H9 (cell line): ENCODE results near the gene MGLL. TPM values are rescaled to one million over a fixed set of nuclear protein-coding genes. Genes with fewer than 3 reads are reported as not detected.

Source experiments
- DNase-seq: peaks from one replicate; pipeline ENCODE4 v3.0.0-alpha.2; 2017
- H2AFZ ChIP-seq: one replicate; pipeline ENCODE4 v1.6.1; 2013; ENCODE audit warnings: mild to moderate bottlenecking, low read length, control low read depth, moderate library complexity
- H2AK5ac ChIP-seq: 2 replicates; pipeline ENCODE4 v1.6.1; 2013; ENCODE audit warnings: low read length, control low read depth, mixed read lengths; ENCODE audit not compliant: insufficient read length
- H2BK120ac ChIP-seq: one replicate; pipeline ENCODE4 v1.6.1; 2013; ENCODE audit warnings: low read depth, mild to moderate bottlenecking, low read length, control low read depth, inconsistent platforms; ENCODE audit not compliant: poor library complexity, severe bottlenecking
- H2BK12ac ChIP-seq: 2 replicates; pipeline ENCODE4 v1.6.1; 2013; ENCODE audit warnings: low read length, control low read depth, mixed read lengths, low read depth; ENCODE audit not compliant: insufficient read length
- H2BK15ac ChIP-seq: 2 replicates; pipeline ENCODE4 v1.6.1; 2013; ENCODE audit warnings: low read depth, low read length, control low read depth
- H2BK20ac ChIP-seq: one replicate; pipeline ENCODE4 v1.6.1; 2013; ENCODE audit warnings: low read depth, mild to moderate bottlenecking, low read length, control low read depth, inconsistent platforms; ENCODE audit not compliant: poor library complexity, severe bottlenecking
- H2BK5ac ChIP-seq: 2 replicates; pipeline ENCODE4 v1.6.1; 2013; ENCODE audit warnings: low read length, control low read depth, mixed read lengths; ENCODE audit not compliant: insufficient read length
- H3K14ac ChIP-seq: 2 replicates; pipeline ENCODE4 v1.6.1; 2013; ENCODE audit warnings: low read length, control low read depth; ENCODE audit not compliant: insufficient read depth
- H3K18ac ChIP-seq: 2 replicates; pipeline ENCODE4 v1.6.1; 2013; ENCODE audit warnings: low read depth, mild to moderate bottlenecking, mixed read lengths, low read length, control low read depth; ENCODE audit not compliant: insufficient read length
- H3K23ac ChIP-seq: 2 replicates; pipeline ENCODE4 v1.6.1; 2013; ENCODE audit warnings: low read length, control low read depth, mixed read lengths, low read depth; ENCODE audit not compliant: insufficient read length
- H3K23me2 ChIP-seq: 2 replicates; pipeline ENCODE4 v1.6.1; 2013; ENCODE audit warnings: low read depth, mild to moderate bottlenecking, mixed read lengths, low read length, control low read depth; ENCODE audit not compliant: insufficient read length, poor library complexity, severe bottlenecking
- H3K27ac ChIP-seq: 2 replicates; pipeline ENCODE4 v1.5.1; 2013; ENCODE audit warnings: low read length, control low read depth, mixed read lengths, low read depth; ENCODE audit not compliant: insufficient read length
- H3K27me3 ChIP-seq: 2 replicates; pipeline ENCODE4 v1.6.1; 2013; ENCODE audit warnings: low read length, control low read depth, inconsistent platforms; ENCODE audit not compliant: insufficient read depth
- H3K4ac ChIP-seq: 2 replicates; pipeline ENCODE4 v1.6.1; 2013; ENCODE audit warnings: low read depth, mild to moderate bottlenecking, control low read depth, inconsistent platforms, low read length, moderate library complexity
- H3K4me1 ChIP-seq: 2 replicates; pipeline ENCODE4 v1.6.1; 2013; ENCODE audit warnings: low read length, control low read depth, inconsistent platforms; ENCODE audit not compliant: insufficient read depth
- H3K4me2 ChIP-seq: 2 replicates; pipeline ENCODE4 v1.6.1; 2013; ENCODE audit warnings: low read length, control low read depth, mixed read lengths; ENCODE audit not compliant: insufficient read length, insufficient read depth
- H3K56ac ChIP-seq: 2 replicates; pipeline ENCODE4 v1.6.1; 2013; ENCODE audit warnings: low read depth, mild to moderate bottlenecking, mixed read lengths, low read length, control low read depth; ENCODE audit not compliant: insufficient read length
- H3K79me1 ChIP-seq: 2 replicates; pipeline ENCODE4 v1.6.1; 2013; ENCODE audit warnings: low read depth, mild to moderate bottlenecking, moderate library complexity, low read length, control low read depth, inconsistent platforms; ENCODE audit not compliant: insufficient read depth, poor library complexity, severe bottlenecking
- H3K79me2 ChIP-seq: 2 replicates; pipeline ENCODE4 v1.6.1; 2013; ENCODE audit warnings: low read length, control low read depth, inconsistent platforms; ENCODE audit not compliant: insufficient read depth
- H3K9ac ChIP-seq: 2 replicates; pipeline ENCODE4 v1.6.1; 2013; ENCODE audit warnings: low read length, control low read depth, mixed read lengths; ENCODE audit not compliant: insufficient read length; ENCODE audit errors: extremely low read depth
- H3K9me3 ChIP-seq: one replicate; pipeline ENCODE4 v1.6.1; 2013; ENCODE audit warnings: low read depth, low read length, inconsistent platforms; ENCODE audit not compliant: control insufficient read depth
- H3T11ph ChIP-seq: one replicate; pipeline ENCODE4 v1.6.1; 2013; ENCODE audit warnings: mild to moderate bottlenecking, low read length, control low read depth, inconsistent platforms
- H4K20me1 ChIP-seq: one replicate; pipeline ENCODE4 v1.6.1; 2013; ENCODE audit not compliant: control insufficient read depth, insufficient read length, insufficient read depth
- H4K5ac ChIP-seq: 2 replicates; pipeline ENCODE4 v1.6.1; 2013; ENCODE audit warnings: low read depth, mild to moderate bottlenecking, mixed read lengths, low read length, control low read depth; ENCODE audit not compliant: insufficient read length
- H4K8ac ChIP-seq: replicated peaks from 2 replicates; pipeline ENCODE4 v1.6.1; 2013; ENCODE audit warnings: low read length, control low read depth, mixed read lengths, low read depth; ENCODE audit not compliant: insufficient read length
- H4K91ac ChIP-seq: 2 replicates; pipeline ENCODE4 v1.6.1; 2013; ENCODE audit warnings: low read depth, mild to moderate bottlenecking, moderate library complexity, mixed read lengths, low read length, control low read depth; ENCODE audit not compliant: insufficient read length
- H3K27ac Mint-ChIP-seq, 3 experiments: 2 replicates in 2 of 3; 3 replicates in 1 of 3; pipeline ENCODE4 v1.8.0; 2020 to 2021; ENCODE audit warnings: mixed read lengths in 3 of 3, mild to moderate bottlenecking in 1 of 3, moderate library complexity in 1 of 3
- H3K27me3 Mint-ChIP-seq: 2 replicates; pipeline ENCODE4 v1.8.0; 2021; ENCODE audit warnings: low read depth, mild to moderate bottlenecking, moderate library complexity, mixed read lengths
- H3K36me3 Mint-ChIP-seq, 3 experiments: 2 replicates in 2 of 3; 3 replicates in 1 of 3; pipeline ENCODE4 v1.8.0; 2020 to 2021; ENCODE audit warnings: low read depth in 3 of 3, mixed read lengths in 3 of 3; ENCODE audit not compliant: insufficient read depth in 1 of 3
- H3K4me1 Mint-ChIP-seq, 2 experiments: 2 replicates each; pipeline ENCODE4 v1.8.0; 2020; ENCODE audit warnings: mixed read lengths in 2 of 2
- H3K4me3 Mint-ChIP-seq, 2 experiments: 2 replicates in 1 of 2; 3 replicates in 1 of 2; pipeline ENCODE4 v1.8.0; 2020 to 2021; ENCODE audit warnings: mild to moderate bottlenecking in 2 of 2, mixed read lengths in 2 of 2, moderate library complexity in 1 of 2
- H3K9me3 Mint-ChIP-seq, 2 experiments: 2 replicates in 1 of 2; 3 replicates in 1 of 2; pipeline ENCODE4 v1.8.0; 2020; ENCODE audit warnings: mild to moderate bottlenecking in 2 of 2, mixed read lengths in 2 of 2, moderate library complexity in 1 of 2
- CTCF ChIP-seq: fragments of 200-600 bp; sonication (generic); conservative IDR thresholded peaks from 3 replicates; pipeline ENCODE4 v1.8.0; 2021; ENCODE audit warnings: antibody characterized with exemption, mild to moderate bottlenecking
- WGBS: extraction: QIAGEN DNeasy Blood & Tissue Kit; methylation state at CpG from one replicate; pipeline ENCODE4 v1.1.7; 2013; ENCODE audit warnings: missing lambda C conversion rate, low lambda C conversion rate, mixed read lengths; ENCODE audit not compliant: insufficient read length; ENCODE audit errors: extremely low coverage; 5-methylcytosine and 5-hydroxymethylcytosine counted together
- total RNA-seq: library from RNA; stranded (reverse); gene quantifications from 2 replicates; pipeline ENCODE4 v1.2.1, GENCODE V29; 2021

Gene MGLL
- total RNA-seq, 1 experiment from 2014 or later = 0.11 TPM

- Histone ChIP-seq H2BK12ac (no peak overlapping the region), H3K4me1 (peaks cover 2% of the 10 kb centered on the region; the same call in 1 of the 2 replicates), H2BK20ac (no peak overlapping the region), H2AFZ (no peak overlapping the region), H2BK120ac (no peak overlapping the region), H3T11ph (no peak overlapping the region), H3K18ac (no peak overlapping the region), H4K5ac (no peak overlapping the region), H3K27ac (no peak overlapping the region), H3K56ac (no peak overlapping the region), H3K4ac (no peak overlapping the region), H2BK15ac (no peak overlapping the region), H3K4me2 (no peak overlapping the region), H4K91ac (peak overlapping the region; percentile 19), H3K23ac (peak overlapping the region; percentile 9), H3K79me1 (no peaks in the 10 kb centered on the region), H2AK5ac (no peak overlapping the region), H3K79me2 (no peaks in the 10 kb centered on the region), H2BK5ac (no peak overlapping the region), H4K8ac (no peak overlapping the region), H3K23me2 (no peaks in the 10 kb centered on the region), H3K9ac (no peak overlapping the region), H3K9me3 (no peaks in the 10 kb centered on the region), H4K20me1 (no peaks in the 10 kb centered on the region), H3K14ac (no peak overlapping the region; the same call in 1 of the 2 replicates), H3K27me3 (no peaks in the 10 kb centered on the region)
- Mint-ChIP-seq H3K27me3 (no peaks in the 10 kb centered on the region), H3K4me1 (peaks cover 11 to 13% of the 10 kb centered on the region in 2 experiments), H3K9me3 (no peaks in the 10 kb centered on the region), H3K36me3 (peaks cover 6 to 11% (median 6%) of the 10 kb centered on the region in 3 experiments; a peak in 4 of 7 replicates), H3K4me3 (no peak overlapping the region), H3K27ac (0 out of 7 replicates have a peak overlapping the region, but pooled peaks of 1 of the 3 experiments have one; percentile 44)
- no CpG with 5 or more reads among the region's 8 CpGs for WGBS
- TF ChIP-seq CTCF = no peak
- no peak for DNase-seq
Measured at GRCh38 chr3:127645371-127646015, 176.8 kb downstream of the MGLL start.
